Cerebellar nuclear complex (tissue), 1 donor: ENCODE results near the gene CNST.
"Not testable (repeated sequence)": the region's sequence is repeated elsewhere in the genome, so short reads cannot be mapped to it uniquely, and the experiment has no call there.

Source experiments
- DNase-seq, 2 experiments: peaks; one replicate each; lab custom pipeline; 2025; lab: John Stamatoyannopoulos, UW

CNST gene

DNA sequence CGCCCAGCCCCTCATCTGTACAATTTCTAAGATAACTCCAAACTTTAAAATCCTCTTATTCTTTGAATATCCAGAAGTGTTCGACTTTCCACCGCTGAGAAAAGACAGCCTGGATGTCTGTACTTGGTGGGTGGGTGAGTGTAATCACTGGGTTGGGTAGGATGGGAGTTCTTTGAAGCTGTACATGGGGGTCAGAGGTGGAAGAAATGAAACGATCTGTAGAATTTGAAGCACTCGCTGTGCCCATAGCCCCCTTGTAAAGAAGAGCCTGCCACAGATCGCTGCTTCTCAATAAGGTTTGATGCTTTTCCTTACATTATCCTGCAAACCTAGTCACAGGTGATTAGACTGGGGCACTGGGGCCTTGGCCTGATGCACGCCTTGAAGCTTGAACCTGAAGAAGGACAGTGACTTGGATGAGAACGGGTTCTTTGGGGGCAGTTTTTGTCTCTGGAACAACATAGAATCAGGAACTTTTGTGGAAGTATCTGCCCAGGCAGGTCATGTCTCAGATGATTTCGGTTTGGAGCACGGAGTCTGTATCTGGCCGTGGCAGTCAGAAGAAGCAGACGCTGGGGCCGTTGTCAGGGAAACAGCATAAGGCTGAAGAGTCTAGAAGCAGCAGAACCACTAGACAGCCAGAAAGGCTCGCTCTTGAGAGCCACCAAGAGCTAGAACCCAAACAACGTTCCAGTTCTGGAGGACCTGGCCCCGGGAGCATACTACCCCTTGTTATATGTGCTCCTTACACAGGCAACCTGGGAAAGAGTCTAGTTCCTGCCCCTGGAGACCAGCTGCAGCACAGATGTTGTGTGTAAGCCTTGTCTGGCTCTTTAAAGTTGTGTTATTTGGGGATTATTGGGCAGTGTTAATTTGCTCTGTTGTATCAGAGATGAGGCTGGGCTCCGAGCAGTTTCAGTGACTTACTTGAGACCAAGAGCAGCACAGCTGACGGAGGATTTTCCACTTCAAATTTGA is 112.8 kb downstream of the CNST start:
- peak in 1 of 2 experiments; percentile 31 for DNase-seq

DNA sequence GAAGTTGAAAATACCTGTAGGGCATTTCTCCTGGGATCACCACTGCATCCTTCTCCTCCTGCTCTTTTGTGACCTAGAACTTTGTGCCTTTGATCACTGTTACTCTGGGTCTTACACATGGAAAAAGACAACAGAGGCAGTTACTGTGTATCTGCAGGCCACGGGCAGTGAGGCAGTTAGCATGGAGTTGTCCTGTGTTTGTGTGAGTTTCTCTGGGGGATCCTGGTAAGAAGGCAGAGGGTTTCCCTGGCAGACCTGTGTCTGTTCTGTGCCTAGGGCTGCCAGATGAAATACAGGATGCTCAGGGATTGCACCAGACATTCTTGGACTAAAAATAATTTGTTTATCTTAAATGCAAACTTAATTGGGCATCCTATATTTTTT is 113.5 kb downstream of the CNST start:
- no peak for DNase-seq

DNA sequence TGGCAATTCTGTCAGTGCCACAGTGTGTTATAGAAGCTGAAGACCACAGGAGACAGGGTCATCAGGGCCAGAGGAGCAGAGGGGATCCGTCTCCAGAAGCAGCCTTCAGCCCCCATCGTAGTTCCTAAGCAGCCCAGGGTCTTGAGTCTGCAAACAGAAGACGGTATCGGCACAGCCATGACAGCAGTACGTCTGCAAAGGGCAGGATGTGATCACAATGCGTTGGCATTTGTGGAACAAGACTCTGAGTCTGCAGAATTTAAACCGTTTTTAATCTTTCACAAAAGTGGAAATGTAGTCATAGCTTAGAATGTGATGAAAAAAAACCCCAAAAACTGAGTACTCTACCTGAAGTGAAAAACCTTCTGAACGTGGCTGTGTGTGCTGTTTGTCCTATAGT is 113.9 kb downstream of the CNST start:
- DNase-seq: no peak

DNA sequence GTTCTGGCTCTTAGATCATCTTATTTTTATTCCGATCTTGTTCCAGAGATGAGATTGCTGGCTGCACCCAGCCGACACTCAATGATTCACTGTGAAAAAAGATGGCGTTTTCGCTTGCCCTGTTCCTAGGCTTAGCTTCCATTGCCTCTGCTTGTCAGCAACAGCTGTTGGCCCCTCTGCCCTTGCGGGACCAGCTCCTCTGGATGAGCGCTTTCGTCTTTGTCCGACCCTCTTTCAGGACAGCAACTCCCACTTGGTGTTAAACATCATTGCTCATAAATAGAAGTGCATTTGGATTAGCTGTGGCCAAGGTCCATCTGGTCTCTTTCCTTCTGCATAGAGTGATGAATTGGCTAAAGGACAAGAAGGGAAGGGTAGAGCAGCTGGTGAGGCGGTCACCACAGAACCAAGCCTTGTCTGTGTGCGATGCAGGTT is 114.5 kb downstream of the CNST start:
- peak; percentile 65 to 81 for DNase-seq

DNA sequence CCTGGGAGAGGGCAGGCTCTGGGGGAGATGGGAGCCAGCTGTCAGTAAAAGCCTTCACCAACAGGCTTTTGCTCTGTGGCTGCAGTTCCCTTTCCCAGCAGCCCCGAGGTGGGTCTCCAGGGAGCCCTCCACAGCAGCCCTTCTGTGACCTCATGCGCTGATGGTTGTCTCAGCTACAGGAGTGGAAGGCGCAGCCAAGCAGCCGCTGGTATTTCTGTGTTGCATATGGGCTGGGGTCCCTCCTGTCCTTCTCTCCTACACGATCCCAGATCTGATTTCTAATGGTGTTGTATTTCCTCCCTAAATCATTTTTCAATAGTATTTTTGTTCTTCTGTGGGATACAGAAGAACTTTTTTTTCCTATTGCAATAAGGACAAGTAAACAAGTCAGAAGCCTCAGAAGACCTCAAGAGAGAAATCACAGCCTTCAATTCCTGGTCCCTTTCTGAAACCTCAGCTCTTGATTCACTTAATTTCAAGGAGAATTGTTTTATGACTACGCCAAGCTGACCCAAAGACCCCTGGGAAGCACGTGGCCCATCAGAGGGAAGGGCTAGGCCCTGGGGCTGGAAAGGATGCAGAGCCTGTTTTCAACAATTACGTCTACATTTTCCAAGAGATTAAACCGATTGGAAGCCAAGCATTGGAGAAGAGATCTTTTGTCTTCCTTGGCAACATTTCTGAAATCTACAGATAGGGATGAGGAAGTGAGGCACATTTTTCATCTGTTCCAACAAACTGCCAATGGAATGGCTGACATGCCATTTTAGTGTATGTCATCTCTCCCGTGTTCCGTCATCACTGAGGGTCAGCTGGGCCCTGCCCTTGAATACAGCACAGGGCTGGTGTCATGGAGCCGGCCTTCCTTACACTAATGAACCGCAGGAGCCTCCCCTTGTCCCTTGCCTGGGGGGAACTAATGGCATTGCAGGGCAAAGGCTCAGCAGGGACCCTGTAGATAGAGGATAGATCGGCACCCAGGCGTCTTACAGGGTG is 115.9 kb downstream of the CNST start:
- no peak for DNase-seq

DNA sequence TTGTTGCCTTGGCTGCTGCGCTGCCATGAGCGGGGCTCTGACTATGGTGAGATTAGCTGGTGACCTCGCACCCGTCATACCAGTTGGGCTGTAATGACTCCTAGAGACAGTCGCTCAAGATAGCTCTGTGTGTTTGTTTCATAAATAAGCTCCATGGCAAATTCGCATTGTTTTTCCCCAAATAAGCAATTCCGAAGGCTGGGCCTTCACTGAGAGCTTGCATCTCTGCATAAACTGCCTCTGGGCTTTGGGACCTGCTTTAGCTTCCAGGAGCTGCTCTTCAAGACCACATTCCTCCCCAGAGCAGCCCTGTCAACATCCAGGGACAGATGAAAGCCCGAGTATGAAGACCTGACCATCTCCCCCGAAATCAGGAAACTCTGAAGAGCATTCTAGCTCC is 117.3 kb downstream of the CNST start:
- no peak for DNase-seq

DNA sequence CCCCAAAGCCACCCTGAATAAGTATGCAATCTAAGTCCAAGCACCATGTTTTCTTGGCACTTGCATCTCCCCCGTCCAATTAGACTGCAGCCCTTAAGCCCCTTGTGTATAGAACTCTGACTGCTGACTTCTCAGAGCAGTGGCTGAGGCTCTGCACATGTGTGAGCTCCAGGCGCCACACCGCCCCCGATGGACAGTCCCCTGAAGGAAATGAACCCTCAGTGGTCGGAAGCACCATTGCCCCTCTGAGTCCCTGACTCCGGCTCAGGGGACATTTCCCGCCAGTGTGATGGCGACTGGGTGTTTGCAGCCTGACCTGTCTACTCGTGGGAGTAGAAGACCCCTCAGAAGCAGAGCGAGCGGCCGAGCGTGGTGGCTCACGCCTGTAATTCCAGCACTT is 120.7 kb downstream of the CNST start:
- DNase-seq: no peak

DNA sequence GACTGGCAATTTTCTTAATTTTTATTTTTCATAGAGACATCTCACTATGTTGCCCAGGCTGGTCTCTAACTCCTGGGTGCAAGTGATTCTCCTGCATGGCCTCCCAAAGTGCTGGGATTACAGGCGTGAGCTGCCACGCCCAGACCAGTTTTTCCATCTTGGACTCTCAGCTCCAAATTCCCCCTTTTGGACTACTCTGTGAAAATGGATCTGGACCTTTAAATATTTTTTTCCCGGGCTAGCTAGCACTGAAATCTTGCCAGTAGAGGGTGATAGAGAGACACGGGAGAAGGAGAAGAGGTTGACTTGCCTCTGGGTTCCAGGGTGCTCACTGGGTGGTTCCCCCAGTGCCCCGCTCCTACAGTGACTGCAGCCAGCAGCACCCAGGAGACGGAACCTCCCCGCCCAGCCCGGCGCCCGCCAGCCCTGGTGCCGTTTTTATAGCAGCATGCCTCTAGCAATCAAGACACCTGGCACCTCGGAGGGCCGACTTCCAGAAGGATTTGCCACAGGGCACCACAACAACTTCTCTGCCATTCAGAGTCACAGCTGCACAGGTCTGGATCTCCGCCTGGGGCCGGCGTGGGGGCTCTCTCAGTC is 123.3 kb downstream of the CNST start:
- DNase-seq: peak in 1 of 2 experiments; percentile 35

DNA sequence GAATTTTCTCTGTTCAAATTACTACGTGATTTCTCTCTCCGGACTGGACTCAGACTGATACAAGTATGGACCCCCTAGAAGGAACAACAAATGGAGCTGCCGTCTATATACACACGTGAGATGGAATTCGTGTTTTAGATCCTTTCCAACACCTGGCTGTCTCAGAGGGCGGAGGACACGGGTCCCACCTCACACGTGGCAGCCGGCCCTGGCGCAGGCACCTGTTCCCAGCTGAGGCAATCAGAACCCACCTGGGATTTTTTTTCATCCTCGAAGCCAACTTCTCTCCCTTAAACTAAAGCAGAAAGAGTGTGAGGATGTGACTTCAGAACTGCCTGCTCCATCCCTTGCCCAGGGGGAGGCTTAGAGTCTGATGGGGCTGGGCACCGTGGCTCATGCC is 123.8 kb downstream of the CNST start:
- DNase-seq: no peak

DNA sequence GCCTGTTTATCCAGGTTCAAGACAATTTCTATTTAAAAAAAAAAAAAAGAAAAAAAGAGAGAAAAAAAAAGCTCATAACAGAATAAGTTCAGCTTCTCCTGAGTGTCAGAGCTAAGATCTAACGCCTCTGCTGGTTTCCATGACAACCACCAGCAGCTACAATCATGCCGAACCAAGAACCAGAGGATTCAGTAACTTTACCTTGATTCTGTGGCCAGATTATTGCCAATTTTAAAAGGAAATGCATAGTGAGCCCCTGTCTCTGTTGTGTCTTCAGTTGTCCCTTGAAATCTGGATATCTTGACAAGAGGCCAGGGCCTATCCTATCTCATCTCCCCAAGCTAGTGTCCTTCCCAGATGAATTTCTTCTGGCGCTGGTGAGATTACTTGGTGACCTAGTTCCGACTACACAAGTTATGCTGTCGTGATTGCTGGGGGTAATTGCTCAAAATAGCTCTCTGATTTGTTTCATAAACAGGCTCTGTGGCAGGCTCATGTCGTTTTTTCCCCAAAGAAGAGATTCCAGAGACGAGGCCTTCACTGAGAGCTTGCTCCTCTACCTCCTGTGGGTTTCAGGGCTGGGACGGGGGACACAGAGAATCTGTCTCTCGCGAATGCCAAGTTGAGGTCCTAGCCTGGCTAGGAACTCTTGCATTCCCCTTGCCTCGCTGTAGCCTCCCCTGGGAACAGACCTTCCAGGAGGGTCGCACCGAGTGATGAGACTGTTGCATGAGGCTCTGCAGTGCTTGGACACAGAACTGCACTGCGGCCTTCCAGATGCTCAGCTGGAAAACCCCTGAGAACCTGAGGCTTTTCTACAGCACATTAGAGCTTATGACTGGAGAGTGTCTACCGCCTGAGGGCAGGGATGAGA is 125.6 kb downstream of the CNST start:
- DNase-seq: no peak

DNA sequence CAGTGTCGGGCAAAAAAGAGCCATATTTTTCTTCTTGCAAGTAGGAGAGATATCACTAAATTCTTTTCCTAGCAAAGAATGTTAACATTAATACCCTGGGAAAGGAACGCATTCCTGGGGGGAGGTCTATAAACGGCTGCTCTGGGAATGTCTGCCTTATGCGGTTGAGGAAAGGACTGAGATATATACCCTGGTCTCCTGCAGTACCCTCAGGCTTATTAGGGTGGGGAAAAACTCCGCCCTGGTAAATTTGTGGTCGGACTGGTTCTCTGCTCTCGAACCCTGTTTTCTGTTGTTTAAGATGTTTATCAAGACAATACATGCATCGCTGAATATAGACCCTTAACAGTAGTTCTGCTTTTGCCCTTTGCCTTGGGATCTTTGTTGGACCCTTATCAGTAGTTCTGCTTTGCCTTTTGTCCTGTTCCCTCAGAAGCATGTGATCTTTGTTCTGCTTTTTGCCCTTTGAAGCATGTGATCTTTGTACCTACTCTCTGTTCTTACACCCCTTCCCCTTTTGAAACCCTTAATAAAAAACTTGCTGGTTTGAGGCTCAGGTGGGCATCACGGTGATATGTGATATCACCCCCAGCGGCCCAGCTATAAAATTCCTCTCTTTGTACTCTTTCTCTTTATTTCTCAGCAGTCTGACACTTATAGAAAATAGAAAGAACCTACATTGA is 128.1 kb downstream of the CNST start:
- DNase-seq: not testable (repeated sequence)

DNA sequence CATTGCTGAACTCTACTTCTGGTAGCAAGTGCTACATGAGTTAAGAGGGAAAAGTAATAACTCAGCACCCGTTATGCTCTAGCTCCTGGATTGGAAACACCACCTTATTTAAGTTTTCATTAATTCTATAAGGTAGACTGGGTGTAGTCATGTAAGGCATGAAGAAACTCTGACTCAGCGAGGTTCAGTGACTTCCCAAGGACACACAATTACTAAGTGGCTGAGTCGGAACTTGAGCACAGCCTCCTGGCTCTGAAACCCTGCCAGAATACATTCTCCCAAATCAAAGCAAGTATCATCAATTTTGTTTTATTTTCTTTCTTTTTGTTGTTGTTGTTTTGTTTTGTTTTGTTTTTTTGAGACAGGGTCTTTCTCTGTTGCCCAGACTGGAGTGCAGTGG is 128.9 kb downstream of the CNST start:
- DNase-seq: no peak

DNA sequence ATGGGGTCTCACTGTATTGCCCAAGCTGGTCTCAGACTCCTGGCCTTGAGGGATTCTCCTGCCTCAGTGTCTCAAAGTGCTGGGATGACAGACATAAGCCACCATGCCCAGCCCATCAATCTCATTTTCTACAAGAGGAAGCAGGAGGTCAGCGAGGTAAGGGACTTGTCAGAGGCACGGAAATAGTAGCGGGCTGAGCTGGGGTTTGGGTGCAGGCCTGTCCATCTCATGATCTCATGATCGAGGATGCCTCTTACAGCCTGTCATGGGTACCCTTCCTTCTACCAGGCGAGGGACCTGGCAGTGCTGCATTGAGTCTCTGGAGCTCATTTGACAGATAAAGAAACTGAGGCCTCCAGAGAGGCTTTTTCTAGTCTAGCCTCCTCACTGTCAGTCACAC is 129.4 kb downstream of the CNST start:
- no peak for DNase-seq

DNA sequence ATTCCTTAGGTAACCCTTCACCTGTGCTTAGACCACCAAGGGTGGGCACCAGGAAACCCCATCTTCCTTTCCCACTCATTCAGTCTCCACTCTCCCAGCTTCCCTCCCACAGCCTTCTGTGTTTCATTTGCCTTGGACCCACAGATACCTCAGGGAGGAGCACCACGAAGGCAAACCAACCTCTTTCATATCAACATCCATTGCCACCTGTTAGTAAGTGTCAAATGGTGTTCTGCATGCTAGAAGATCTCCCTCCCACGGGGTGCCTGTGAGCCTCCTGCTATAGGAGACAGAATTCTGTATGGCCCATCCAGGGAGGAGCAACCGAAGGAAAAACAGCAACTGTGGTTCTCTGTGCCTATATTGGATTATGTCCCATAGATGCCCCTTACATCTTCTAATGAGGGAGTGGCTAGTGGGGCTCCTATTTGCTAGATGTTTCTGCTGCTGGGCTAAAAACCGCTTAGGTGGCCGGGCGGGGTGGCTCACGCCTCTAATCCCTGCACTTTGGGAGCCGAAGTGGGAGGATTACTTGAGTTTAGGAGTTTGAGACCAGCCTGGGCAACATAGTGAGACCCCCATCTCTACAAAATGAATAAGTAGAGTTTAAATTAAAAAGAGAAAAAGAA is 132.3 kb downstream of the CNST start:
- no peak for DNase-seq

DNA sequence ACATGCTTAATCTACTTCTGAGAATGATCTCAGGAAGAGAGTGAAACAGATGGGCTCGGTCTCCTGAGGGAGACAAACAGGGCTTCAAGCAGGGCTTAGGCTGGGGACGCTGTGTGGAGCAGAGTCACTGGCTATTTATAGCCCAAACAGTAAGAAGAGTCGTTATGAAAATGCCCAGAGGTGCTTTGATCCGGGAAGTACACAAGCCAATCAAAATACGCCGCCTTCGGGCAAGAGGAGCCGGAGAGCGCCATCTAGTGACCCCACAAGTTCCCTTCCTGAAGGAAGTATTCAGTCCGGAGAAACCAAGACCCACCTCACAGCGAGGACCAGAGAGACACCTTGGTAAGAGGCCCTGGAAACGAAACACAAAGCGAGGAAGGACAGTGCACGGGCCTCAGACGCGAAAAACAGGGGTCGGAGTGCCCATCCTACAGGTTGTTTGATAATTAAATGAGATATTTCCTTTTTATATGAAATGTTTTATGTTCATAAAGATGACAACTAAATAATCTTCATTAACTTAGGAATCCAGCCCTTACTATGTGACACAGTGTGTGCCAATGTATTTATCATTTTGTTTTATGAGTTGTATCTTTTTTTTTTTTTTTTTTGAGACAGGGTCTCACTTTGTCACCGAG is 133.0 kb downstream of the CNST start:
- DNase-seq: peak; percentile 5 to 46

DNA sequence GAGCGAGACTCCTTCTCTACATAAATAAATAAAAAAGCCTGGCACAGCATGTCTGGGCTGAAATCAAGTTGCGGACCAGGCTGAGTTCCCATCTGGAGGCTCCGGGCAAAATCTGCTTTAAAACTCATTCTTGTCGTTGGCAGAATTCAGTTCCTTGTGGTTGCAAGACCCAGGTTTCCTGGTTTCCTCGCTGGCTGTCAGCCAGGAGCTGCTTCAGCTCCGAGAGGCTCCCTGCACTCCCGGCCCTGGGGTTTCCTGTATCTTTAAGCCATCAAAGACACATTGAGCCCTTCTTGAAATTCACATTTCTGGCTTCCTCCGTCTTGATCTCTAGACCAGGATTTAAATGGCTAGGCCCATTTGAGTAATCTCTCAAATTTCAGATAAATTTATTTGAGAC is 137.3 kb downstream of the CNST start:
- no peak for DNase-seq

DNA sequence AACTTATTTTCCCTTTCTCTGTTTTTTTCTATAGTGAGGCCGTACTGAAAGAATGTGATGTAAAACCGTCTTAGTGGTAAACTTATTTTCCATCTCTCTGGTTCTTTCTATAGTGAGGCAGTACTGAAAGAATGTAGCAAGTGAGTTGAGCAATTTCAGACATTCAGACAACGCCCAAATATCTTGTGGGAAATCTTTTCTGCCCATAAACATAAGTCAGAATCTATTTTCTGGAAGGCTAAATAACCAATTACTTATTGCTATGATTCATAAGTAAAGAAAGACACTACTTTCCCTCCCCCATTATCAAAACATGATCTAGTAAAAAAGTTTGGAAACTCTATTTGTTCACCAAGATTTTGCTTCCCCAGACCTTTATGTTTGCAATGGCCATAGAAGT is 139.1 kb downstream of the CNST start:
- no peak for DNase-seq

DNA sequence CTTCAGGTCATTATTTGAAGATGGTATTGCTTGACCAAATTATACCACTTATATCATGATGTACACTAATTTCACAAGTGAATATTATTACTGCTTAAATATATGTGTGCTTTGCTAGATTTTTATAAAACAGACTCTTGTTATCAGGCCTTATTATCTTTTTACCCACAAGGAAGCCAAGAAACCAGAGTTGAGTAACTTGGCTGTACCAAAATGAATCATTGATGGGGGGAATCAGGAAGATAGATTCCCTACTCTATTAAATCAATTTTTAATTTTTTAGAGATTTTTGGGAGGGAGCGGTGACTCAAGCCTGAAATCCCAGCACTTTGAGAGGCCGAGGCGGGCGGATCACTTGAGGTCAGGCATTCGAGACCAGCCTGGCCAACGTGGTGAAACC is 141.9 kb downstream of the CNST start:
- no peak for DNase-seq

DNA sequence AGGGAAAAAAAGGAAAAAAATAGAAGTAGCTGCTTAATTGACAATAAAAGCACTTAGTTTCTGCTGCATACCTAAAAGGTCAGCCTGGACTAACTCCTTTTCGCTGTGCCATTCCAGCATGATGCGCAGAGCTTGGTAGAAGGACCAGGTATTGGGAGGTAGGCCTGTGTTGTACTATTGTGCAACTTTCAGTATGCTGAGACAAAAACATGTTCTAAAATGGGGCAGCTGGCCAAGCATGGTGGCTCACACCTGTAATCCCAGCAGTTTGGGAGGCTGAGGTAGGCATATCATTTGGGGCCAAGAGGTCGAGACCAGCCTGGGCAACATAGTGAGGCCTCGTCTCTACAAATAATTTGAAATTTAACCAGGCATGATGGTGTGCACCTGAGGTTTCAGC is 142.9 kb downstream of the CNST start:
- DNase-seq: no peak

DNA sequence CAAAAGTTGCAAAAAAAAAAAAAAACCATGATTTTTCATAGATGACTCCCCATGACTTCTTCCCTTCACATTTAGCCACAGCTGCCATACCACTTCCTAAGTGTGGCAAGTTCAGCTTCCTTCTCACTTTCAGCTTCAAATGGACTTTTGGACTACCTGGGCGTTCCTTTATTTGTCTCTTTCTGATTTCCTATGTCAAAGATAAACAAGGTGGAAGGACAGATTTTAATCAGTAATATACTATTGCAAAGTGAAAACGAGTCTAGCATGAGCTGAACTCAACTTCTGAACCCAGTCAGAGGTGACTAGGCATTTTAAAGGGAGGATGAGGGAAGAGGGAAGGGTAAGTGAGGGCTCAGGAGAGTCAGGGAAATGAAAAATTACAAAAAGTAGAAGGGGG is 143.6 kb downstream of the CNST start:
- no peak for DNase-seq
